HG03060 (cell line): ENCODE data around the gene DUSP11.
"Not testable (repeated sequence)": the region's sequence is repeated elsewhere in the genome, so short reads cannot be mapped to it uniquely, and the experiment has no call there.

Experiments
- ATAC-seq: cut with Tn5 transposase; IDR thresholded peaks from one replicate; pipeline ENCODE4 v1.9.1; 2021; ENCODE audit warnings: low read depth, moderate number of reproducible peaks; ENCODE audit not compliant: unreplicated experiment

The DUSP11 gene

DNA sequence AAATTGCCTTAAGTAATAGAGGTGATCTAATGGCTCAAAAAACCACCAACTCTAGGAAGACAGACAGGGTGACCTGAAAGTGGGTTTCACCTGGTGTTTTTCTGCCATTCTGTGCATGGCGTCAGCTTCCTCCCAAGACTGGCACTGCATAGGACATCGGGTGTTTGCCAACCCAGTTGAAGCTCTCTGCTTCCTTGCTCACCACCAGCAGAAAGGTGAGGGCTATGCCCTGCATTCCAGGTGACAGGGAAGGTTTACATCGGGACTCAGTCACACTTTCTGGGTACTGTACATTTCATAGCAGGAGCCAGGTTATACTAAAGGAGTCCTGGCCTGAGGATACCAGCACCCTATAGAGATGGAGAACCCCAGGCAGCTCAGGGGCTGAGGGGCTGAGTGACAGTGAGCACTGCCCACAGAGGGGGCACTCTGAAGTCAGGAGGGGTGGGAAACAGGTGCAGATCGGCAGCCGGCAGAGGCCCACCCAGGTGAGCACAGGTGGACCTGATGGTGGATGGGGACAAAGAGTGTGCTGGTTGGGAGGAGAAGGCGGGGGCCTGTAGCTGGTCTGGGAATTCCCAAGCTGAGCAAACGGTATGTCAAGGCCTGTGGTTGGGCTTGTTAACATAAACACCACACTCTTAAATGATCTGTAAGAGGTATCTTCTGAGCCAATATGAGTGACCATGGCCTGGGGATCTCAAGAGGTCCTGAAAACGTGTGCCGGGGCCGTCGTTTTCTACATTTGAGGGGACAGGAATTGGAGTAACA, 60.9 kb downstream of the DUSP11 start:
- ATAC-seq: no peak

GRCh38 chr2:73718421-73718820, 61.5 kb downstream of the DUSP11 start:
- ATAC-seq: no peak

- not testable (repeated sequence) for ATAC-seq
Observed at GRCh38 chr2:73717695-73718094, 62.2 kb downstream of the DUSP11 start.

GRCh38 chr2:73717251-73717606, 62.7 kb downstream of the DUSP11 start:
- ATAC-seq: no peak

DNA sequence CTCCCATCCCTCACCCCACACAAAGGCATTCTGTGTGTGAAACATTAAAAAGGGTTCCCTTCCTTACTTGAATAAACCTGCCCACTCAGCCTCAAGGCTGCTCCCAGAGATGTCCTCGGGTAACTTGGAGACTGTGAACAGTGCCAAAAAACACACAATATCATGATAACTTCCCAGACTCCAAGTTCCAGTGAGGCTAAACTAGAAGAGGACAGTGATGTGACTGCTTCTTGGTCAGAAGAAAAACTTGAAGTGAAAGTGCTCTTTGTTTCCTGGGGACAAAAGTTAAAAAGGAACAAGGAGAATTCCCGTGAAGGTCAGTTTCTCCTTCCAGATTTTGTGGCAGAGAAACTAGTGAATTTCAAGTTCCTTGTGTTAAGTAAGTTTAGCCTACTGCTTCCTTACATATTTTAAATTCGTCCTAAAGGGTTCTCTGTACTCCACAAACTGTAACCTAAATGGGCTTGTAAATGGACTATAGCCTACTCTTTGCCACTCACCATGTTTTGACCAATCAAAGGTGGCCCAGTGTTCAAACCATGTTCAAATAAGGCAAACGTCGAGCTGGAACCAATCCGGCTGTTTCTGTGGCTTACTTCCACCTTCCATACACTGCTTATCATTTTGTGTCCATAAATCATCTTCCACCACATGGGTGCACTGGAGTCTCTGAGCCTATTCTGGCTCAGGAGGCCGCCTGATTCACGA, 63.2 kb downstream of the DUSP11 start:
- no peak for ATAC-seq

GRCh38 chr2:73714091-73714490, 65.8 kb downstream of the DUSP11 start:
- no peak for ATAC-seq
